NCI-H2107 treated with DMSO at 0.1 percent for 48 hours (cell line): ENCODE measurements around the gene CD164L2.
"Not testable (repeated sequence)": the region's sequence is repeated elsewhere in the genome, so short reads cannot be mapped to it uniquely, and the experiment has no call there.

Experiments
- DNase-seq: peaks from one replicate; lab custom pipeline; 2025; ENCODE audit not compliant: unreplicated experiment; lab: John Stamatoyannopoulos, UW

Gene CD164L2

GRCh38 chr1:27405598-27406361 lies 22.6 kb upstream of the CD164L2 start:
- not testable (repeated sequence) for DNase-seq

- DNase-seq = no peak
Measured at GRCh38 chr1:27405074-27405473, 21.9 kb upstream of the CD164L2 start.

GRCh38 chr1:27403931-27404330 lies 20.8 kb upstream of the CD164L2 start:
- DNase-seq = no peak

- no peak for DNase-seq
Measured at GRCh38 chr1:27403065-27403726, 20.1 kb upstream of the CD164L2 start.

GRCh38 chr1:27402349-27402754 lies 19.2 kb upstream of the CD164L2 start:
- no peak for DNase-seq

GRCh38 chr1:27400963-27401341 lies 17.8 kb upstream of the CD164L2 start:
- no peak for DNase-seq

- no peak for DNase-seq
Measured at GRCh38 chr1:27400082-27400962, 17.2 kb upstream of the CD164L2 start.

GRCh38 chr1:27399251-27400025 lies 16.3 kb upstream of the CD164L2 start:
- no peak for DNase-seq

GRCh38 chr1:27398405-27399149 lies 15.4 kb upstream of the CD164L2 start:
- no peak for DNase-seq

GRCh38 chr1:27397749-27398148 lies 14.6 kb upstream of the CD164L2 start:
- DNase-seq = no peak

GRCh38 chr1:27397110-27397509 lies 14.0 kb upstream of the CD164L2 start:
- DNase-seq = no peak

- DNase-seq = peak; percentile 82
Measured at GRCh38 chr1:27395441-27396195, 12.5 kb upstream of the CD164L2 start.

- no peak for DNase-seq
Measured at GRCh38 chr1:27394925-27395324, 11.8 kb upstream of the CD164L2 start.

GRCh38 chr1:27394282-27394658 lies 11.1 kb upstream of the CD164L2 start:
- no peak for DNase-seq

GRCh38 chr1:27393641-27394281 lies 10.6 kb upstream of the CD164L2 start:
- DNase-seq = no peak

- DNase-seq = no peak
Measured at GRCh38 chr1:27392778-27393635, 9.9 kb upstream of the CD164L2 start.

GRCh38 chr1:27392096-27392777 lies 9.1 kb upstream of the CD164L2 start, which contains the start of gene GPR3:
TSS of gene GPR3 (plus strand) at chr1:27392622. CDS start at chr1:27393799, 1,177 bp downstream.
- DNase-seq = peak; percentile 66
